Activated CD4-positive, alpha-beta T cell treated with anti-CD3 and anti-CD28 coated beads, Interleukin-2, amount 10 ng/mL, durations not matched to agents 24 days and 14 days (primary cell): Measurements from ENCODE around the gene CUL4B. TPM values are rescaled to one million over a fixed set of nuclear protein-coding genes. Genes with fewer than 3 reads are reported as not detected.
A peak's percentile ranks its signal among the peaks of the same experiment; 100 is the strongest.
"Not testable (repeated sequence)": the region's sequence is repeated elsewhere in the genome, so short reads cannot be mapped to it uniquely, and the experiment has no call there.

Source experiments
- DNase-seq: peaks from one replicate; pipeline ENCODE4 v3.0.0; 2022
- H3K27ac Mint-ChIP-seq: one replicate; pipeline ENCODE4 v1.8.0; 2022; ENCODE audit warnings: mild to moderate bottlenecking, mixed read lengths
- H3K27me3 Mint-ChIP-seq: one replicate; pipeline ENCODE4 v1.8.0; 2022; ENCODE audit warnings: mixed read lengths
- H3K36me3 Mint-ChIP-seq: one replicate; pipeline ENCODE4 v1.8.0; 2022; ENCODE audit warnings: low read depth, mild to moderate bottlenecking, mixed read lengths
- H3K4me1 Mint-ChIP-seq: one replicate; pipeline ENCODE4 v1.8.0; 2021; ENCODE audit warnings: mixed read lengths
- H3K4me3 Mint-ChIP-seq: one replicate; pipeline ENCODE4 v1.8.0; 2022; ENCODE audit warnings: mild to moderate bottlenecking, moderate library complexity, mixed read lengths
- H3K9me3 Mint-ChIP-seq: one replicate; pipeline ENCODE4 v1.8.0; 2021; ENCODE audit warnings: mixed read lengths
- intact Hi-C: fragments of 100-400 bp; cut with micrococcal nuclease; formaldehyde crosslinking; loops from one replicate; pipeline ENCODE4 v1.15.1; 2023
- total RNA-seq: library from RNA; stranded (reverse); gene quantifications from 2 replicates; pipeline ENCODE4 v1.2.3, GENCODE V29; 2022

The CUL4B gene
- total RNA-seq, 1 donor from 2014 or later = 30.4 TPM

GRCh38 chrX:120499301-120500072 is 61.3 kb downstream of the CUL4B start:
- H3K36me3 Mint-ChIP-seq = no peaks in the 10 kb centered on the region
- DNase-seq = no peak

GRCh38 chrX:120490119-120490518 is 70.6 kb downstream of the CUL4B start:
- intact Hi-C loops = loop anchor here (10.0 kb wide), 2 partner anchors 115 to 1095 kb away; partner anchors contain the start of gene MCTS1
- H3K27ac Mint-ChIP-seq, DNase-seq, H3K4me3 Mint-ChIP-seq, H3K27me3 Mint-ChIP-seq, H3K9me3 Mint-ChIP-seq, H3K36me3 Mint-ChIP-seq: not testable (repeated sequence)
- peaks cover 18% of the 10 kb centered on the region for H3K4me1 Mint-ChIP-seq

More at GRCh38 chrX:120499301-120500072, 61.3 kb downstream of the CUL4B start:
- Mint-ChIP-seq H3K27ac (no peak overlapping the region), H3K4me1 (peaks cover 7% of the 10 kb centered on the region), H3K4me3 (no peak overlapping the region), H3K27me3 (no peaks in the 10 kb centered on the region), H3K9me3 (no peaks in the 10 kb centered on the region)
- intact Hi-C loops = loop anchor here (2.0 to 10.0 kb wide), 4 partner anchors 105 to 1085 kb away; partner anchors contain the start of gene MCTS1

- H3K36me3 Mint-ChIP-seq = no peaks in the 10 kb centered on the region
- no peaks in the 10 kb centered on the region for H3K27me3 Mint-ChIP-seq
- no peaks in the 10 kb centered on the region for H3K9me3 Mint-ChIP-seq
- intact Hi-C loops = loop anchor here (1.0 to 10.0 kb wide), 2 partner anchors 17 to 818 kb away; partner anchors contain the start of gene LAMP2
- H3K4me1 Mint-ChIP-seq = peaks cover 18% of the 10 kb centered on the region
- H3K4me3 Mint-ChIP-seq = peak overlapping the region; percentile 48
- no peak for DNase-seq
- H3K27ac Mint-ChIP-seq = no peak overlapping the region
Observed at GRCh38 chrX:120486786-120487185, 74.0 kb downstream of the CUL4B start.

- no peaks in the 10 kb centered on the region for H3K36me3 Mint-ChIP-seq
Observed at GRCh38 chrX:120485638-120486520, 74.9 kb downstream of the CUL4B start.

GRCh38 chrX:120485315-120485637 is 75.5 kb downstream of the CUL4B start:
- H3K27ac Mint-ChIP-seq = peak overlapping the region; percentile 91
- DNase-seq = no peak
- H3K36me3 Mint-ChIP-seq = no peaks in the 10 kb centered on the region
- no peaks in the 10 kb centered on the region for H3K9me3 Mint-ChIP-seq
- H3K4me1 Mint-ChIP-seq = peaks cover 18% of the 10 kb centered on the region
- H3K27me3 Mint-ChIP-seq = no peaks in the 10 kb centered on the region
- intact Hi-C loops = loop anchor here (10.0 kb wide), 1 partner anchor 820 kb away; no protein-coding TSS in a partner anchor
- peak overlapping the region; percentile 79 for H3K4me3 Mint-ChIP-seq

More at GRCh38 chrX:120485638-120486520, 74.9 kb downstream of the CUL4B start:
- Mint-ChIP-seq H3K27ac (peak overlapping the region; percentile 91), H3K27me3 (no peaks in the 10 kb centered on the region), H3K4me3 (peak overlapping the region; percentile 79), H3K4me1 (peaks cover 18% of the 10 kb centered on the region), H3K9me3 (no peaks in the 10 kb centered on the region)
- DNase-seq = peak; percentile 86
- intact Hi-C loops = loop anchor here (1.0 to 10.0 kb wide), 2 partner anchors 17 to 819 kb away; partner anchors contain the start of gene LAMP2

- no peaks in the 10 kb centered on the region for H3K36me3 Mint-ChIP-seq
- no peaks in the 10 kb centered on the region for H3K27me3 Mint-ChIP-seq
- no peak for DNase-seq
- H3K4me3 Mint-ChIP-seq = no peak overlapping the region
- no peaks in the 10 kb centered on the region for H3K9me3 Mint-ChIP-seq
- no peak overlapping the region for H3K27ac Mint-ChIP-seq
- intact Hi-C loops = loop anchor here (5.0 kb wide), 1 partner anchor 95 kb away; no protein-coding TSS in a partner anchor
- peaks cover 3% of the 10 kb centered on the region for H3K4me1 Mint-ChIP-seq
Observed at GRCh38 chrX:120477453-120477852, 83.3 kb downstream of the CUL4B start.

GRCh38 chrX:120476714-120477113 is 84.0 kb downstream of the CUL4B start:
- intact Hi-C loops = loop anchor here (5.0 kb wide), 1 partner anchor 94 kb away; no protein-coding TSS in a partner anchor
- H3K27me3 Mint-ChIP-seq = no peaks in the 10 kb centered on the region

GRCh38 chrX:120475447-120475846 is 85.3 kb downstream of the CUL4B start:
- peak; percentile 58 for DNase-seq
- not testable (repeated sequence) for H3K9me3 Mint-ChIP-seq, H3K27me3 Mint-ChIP-seq, H3K36me3 Mint-ChIP-seq, H3K4me3 Mint-ChIP-seq, H3K27ac Mint-ChIP-seq, H3K4me1 Mint-ChIP-seq
- intact Hi-C loops = loop anchor here (5.0 kb wide), 1 partner anchor 93 kb away; no protein-coding TSS in a partner anchor

More at GRCh38 chrX:120476714-120477113, 84.0 kb downstream of the CUL4B start:
- no peaks in the 10 kb centered on the region for H3K36me3 Mint-ChIP-seq
- H3K4me1 Mint-ChIP-seq = peaks cover 3% of the 10 kb centered on the region
- no peak overlapping the region for H3K27ac Mint-ChIP-seq
- no peak for DNase-seq
- no peaks in the 10 kb centered on the region for H3K9me3 Mint-ChIP-seq
- no peak overlapping the region for H3K4me3 Mint-ChIP-seq

Other genes with a start within 250 kb of the CUL4B start
- gene TMEM255A, start 249.5 kb downstream of the CUL4B start, total RNA-seq = not detected in 2 replicates
- not detected in 2 replicates for gene ATP1B4, start 198.9 kb downstream of the CUL4B start, total RNA-seq
- gene LAMP2, start 91.7 kb downstream of the CUL4B start, total RNA-seq = 42.6 and 44.3 TPM in 2 replicates
- 78.5 and 79.0 TPM in 2 replicates for gene MCTS1, start 43.1 kb upstream of the CUL4B start, total RNA-seq
- 21.1 and 21.7 TPM in 2 replicates for gene C1GALT1C1, start 69.1 kb upstream of the CUL4B start, total RNA-seq